GM21576 (cell line): ENCODE data around the gene CEACAM8.
"Not testable (repeated sequence)": the region's sequence is repeated elsewhere in the genome, so short reads cannot be mapped to it uniquely, and the experiment has no call there.

Experiments used
- ATAC-seq: cut with Tn5 transposase; IDR thresholded peaks from one replicate; pipeline ENCODE4 v1.9.1; 2021; ENCODE audit warnings: mild to moderate bottlenecking, moderate library complexity; ENCODE audit not compliant: unreplicated experiment

The CEACAM8 gene

DNA sequence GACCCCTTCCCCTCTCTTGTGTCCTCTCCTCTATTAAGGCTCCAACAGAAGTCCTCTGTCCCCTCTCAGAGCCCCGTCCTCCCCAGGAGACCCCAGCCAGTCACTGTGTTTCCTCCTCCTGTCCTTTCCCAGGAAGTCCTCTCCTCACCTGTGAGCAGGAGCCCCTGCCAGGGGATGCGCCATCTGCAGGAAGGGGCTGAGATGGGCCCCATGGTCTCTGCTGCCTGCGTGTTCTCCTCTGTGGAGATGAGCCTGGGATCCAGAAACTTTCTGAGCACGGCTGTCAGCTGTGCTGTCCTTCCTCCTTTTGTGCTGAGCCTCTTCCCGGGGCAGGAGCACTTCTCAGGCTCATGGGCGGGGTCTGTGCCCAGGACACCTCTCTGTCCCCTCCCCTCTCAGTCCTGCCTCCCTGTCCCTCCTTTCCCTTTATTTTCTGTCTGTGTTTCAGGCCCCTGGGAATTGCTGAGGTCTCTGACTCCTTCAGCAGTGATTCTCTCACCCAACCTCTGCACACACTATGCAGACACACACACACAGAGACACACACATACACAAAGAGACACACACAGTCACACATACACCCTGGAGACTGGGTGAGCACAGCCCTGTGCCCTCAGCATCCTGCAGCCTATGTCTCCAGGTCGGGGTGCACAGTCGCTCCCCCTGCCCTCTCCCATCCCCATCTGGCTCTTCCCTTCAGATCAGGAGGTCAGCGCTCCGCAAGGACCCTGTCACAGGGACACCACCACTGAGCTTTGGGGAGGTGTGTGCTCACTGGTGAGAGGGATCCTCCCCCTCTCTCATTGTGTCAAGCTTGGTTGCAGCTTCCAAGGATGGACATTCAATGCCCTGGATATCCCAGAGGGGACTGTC is at the start of gene CEACAM8:
Gene CEACAM8, minus strand, starts transcription at position 308 of the 873 bp plus-strand sequence. Its CDS starts 96 bp downstream, at position 212.
- no peak for ATAC-seq

DNA sequence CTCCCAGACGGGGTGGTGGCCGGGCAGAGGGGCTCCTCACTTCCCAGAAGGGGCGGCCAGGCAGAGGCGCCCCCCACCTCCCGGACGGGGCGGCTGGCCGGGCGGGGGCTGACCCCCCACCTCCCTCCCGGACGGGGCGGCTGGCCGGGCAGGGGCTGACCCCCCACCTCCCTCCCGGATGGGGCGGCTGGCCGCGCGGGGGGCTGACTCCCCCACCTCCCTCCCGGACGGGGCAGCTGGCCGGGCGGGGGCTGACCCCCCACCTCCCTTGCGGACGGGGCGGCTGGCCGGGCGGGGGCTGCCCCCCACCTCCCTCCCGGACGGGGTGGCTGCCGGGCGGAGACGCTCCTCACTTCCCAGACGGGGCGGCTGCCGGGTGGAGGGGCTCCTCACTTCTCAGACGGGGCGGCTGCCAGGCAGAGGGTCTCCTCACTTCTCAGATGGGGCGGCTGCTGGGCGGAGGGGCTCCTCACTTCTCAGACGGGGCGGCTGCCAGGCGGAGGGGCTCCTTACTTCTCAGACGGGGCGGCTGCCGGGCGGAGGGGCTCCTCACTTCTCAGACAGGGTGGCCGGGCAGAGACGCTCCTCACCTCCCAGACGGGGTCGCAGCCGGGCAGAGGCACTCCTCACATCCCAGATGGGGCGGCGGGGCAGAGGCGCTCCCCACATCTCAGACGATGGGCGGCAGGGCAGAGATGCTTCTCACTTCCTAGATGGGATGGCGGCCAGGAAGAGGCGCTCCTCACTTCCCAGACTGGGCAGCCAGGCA is 44.8 kb upstream of the CEACAM8 start:
- ATAC-seq = not testable (repeated sequence)

DNA sequence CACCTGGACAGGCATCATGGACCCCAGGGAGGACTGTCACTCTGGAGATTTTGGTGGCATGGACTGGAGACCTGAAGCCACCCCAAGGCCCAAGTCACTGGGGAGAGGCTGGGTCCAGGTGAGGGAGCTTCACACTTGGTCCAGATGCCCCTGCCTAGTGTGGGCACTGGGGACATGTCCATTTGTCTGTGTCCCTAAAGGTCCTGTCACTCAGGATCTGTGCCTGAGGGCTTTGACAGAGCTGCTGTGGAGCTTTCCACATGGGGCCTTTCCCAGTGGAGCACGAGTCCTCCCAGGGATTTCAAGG is 40.5 kb upstream of the CEACAM8 start:
- ATAC-seq = no peak

DNA sequence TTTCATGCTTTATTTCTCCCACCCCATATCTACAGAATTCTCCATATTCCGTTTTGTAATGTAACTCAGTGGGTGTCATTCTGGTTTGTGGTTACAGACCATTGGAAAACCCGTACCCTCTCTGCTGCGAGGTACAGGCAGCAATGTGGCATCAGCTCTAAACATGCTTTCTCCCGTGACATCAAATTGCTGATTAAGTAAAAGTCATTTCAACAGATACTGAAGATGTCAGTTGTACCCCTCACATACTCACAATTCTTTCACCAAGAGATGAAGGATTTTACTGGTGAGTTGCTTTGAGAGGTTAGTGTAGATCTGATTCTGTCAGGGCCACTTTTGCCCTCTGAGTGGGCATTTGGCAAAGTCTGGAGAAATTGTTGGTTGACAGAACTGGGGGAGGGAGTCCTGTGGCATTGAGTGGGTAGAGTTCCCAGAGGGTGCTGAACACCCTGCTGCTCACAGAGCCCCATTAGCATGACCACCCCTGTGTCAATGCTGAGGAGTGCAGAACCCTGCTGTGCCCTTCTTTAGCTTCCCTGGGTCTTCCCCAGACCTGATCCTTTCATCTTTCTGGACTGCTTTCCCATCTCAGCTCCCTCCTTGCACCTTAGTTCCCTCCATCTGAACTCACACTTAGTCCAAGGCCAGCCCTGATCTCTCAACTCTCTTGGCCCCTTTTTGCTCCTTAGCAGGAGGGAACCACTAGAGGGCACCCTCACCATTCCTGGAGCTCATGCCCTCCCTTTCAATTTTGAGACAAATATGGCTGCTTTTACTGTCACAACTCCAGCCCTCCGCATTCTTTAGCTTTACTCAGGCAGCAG is 39.9 kb upstream of the CEACAM8 start:
- no peak for ATAC-seq

DNA sequence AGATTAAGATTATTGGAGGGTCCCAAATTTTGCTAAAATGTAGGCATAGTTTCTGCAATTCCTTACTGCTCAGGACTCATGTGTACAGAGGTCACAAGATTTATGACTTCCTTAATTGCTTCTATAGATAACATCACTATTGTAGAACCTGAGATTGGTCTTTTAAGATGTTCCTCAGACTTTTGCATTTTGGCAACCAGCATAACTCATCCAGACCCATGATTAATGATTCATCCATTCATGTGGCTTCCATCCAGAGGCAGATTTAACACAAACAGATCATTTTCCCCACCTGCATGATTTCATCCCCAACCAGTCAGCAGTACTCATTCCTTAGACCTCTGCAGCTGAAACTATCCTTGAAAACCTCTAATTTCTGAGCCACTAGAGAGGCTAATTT is 34.5 kb upstream of the CEACAM8 start:
- no peak for ATAC-seq

DNA sequence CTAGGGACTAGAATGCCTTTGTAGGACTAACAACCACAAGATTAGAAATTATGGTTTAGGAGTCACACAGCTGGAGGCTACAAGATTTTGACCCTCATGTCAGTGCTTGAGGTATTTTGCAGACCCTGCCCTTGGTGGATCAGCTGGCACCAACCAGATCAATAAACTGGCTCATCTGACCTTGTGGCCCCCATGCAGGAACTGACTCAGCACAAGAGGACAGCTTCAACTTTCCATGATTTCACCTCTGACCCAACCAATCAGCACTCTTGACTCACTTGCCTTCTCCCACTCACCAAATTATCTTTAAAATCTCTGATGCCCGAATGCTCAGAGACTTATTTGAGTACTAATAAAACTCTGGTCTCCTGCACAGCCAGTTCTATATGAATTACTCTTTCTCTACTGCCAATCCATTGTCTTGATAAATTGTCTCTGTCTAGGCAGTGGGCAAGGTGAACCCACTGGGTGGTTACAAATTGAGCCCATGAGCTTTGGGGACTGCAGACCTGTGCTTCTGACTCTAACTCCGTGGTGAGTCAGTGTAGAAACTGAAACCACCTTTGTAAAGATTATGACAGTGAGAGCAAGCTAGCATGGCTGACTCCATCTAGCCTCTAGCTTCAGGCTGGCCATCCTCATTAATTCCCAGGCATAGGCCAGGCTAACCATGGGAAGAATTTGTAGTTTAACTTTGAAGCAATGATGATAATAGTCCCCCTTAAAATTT is 33.9 kb upstream of the CEACAM8 start:
- ATAC-seq = no peak

DNA sequence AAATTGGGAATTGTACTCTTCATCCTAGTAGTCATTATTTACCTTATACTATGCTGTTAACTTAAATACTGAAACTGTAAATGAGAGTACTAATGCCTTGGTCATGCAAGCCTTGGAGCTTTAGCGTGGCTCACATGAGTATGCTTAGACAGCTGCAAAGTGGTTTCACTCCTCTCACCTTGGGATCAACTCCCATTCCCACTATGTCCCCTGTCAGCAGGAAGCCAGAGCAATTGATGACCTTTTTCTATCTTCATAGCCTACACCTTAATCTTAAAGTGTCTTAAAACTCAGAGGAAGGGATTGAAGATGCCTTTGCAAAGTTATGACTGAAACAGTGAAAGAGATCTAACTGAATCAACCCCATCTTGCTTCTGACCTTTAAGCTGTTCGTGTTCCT is 33.2 kb upstream of the CEACAM8 start:
- ATAC-seq = no peak

DNA sequence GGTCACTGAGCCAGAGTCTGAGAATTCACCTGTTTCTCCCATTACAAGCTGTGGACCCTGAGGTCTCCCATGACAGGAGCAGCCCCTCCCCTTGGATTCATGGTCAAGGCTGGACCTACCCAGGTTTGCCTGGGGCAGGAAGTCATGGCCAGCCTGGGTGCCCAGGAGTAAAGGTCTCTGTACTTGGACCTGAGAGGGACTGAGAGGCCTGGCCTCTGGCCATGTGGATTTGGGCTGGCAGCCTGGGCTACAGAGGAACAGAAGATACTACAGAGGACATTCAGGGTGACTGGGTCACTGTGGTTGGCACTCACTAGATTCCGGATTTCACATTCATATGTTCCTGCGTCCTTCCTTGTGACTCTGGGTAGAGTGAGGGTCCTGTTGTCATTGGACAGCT is 31.5 kb upstream of the CEACAM8 start:
- no peak for ATAC-seq

DNA sequence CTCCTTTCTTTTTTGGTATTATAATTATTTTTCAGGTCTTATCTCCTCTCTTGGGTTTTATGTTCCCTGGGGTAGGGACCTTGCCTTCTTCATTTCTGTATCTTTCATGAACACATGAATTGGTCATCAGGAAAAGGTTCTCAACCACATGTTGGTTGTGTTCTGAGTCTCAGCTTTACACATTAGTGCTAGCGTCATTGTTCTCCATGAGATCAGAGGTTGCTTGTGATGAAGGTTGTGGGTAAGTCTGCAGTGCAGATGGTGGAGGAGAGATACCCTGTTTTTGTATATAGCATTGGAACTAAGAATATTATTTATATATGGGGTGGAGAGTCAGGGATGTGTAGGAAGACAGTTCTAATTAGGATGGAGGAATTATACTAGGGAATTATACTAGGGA is 24.5 kb upstream of the CEACAM8 start:
- no peak for ATAC-seq

DNA sequence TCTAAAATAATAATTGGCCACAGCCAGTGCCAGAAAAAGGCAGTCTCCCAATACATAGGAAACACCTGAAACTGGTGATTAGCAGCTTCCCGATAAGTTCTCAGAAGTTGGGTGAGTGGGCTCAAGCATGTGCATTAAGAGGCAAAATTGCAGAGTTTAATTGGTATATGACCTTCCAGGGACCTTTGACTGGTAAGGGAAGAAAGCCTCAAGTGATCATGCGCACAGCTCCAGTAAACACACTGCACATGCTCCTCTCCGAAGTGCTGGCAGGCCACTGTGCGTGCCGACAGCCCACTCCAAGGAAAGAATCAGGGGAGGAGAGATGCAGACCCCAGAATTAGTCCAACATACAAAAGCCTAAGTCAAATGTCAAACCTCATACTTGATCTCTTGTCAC is 18.9 kb upstream of the CEACAM8 start:
- no peak for ATAC-seq

DNA sequence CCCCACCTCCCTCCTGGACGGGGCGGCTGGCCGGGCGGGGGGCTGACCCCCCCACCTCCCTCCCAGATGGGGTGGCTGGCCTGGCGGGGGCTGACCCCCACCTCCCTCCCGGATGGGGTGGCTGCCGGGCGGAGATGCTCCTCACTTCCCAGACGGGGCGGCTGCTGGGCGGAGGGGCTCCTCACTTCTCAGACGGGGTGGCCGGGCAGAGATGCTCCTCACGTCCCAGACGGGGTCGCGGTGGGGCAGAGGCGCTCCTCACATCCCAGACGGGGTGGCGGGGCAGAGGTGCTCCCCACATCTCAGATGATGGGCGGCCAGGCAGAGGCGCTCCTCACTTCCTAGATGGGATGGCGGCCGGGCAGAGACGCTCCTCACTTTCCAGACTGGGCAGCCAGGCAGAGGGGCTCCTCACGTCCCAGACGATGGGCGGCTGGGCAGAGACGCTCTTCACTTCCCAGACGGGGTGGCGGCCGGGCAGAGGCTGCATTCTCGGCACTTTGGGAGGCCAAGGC is 15.7 kb upstream of the CEACAM8 start:
- not testable (repeated sequence) for ATAC-seq

DNA sequence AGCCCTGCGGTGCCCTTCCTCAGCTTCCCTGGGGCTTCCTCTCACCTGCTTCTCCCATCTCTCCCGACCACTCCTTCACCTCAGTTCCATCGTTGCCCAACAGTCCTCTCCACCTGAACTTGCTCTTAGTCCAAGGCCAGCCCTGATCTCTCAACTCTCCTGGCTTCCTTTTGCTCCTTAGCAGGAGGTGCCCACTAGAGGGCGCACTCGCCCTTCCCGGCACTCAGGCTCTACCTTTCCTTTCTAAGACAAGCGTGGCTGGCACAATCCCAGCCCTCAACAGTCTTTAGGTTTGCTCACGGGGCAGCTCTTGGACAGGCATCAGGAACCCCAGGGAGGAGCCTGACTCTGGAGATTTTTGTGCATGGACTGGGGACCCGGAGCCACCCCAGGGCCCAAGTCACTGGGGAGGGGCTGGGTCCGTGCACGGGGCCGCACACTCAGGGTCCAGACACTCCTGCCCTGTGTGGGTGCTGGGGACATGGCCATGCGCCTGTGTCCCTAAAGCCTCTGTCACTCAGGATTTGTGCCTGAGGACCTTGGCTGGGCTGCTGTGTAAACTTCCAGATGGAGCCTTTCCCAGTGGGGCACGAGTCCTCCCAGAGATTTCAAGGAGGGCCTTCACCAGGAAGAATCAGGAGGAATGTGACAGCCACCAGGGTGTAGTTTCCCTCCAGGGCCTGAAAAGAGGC is 12.1 kb upstream of the CEACAM8 start:
- ATAC-seq = no peak

DNA sequence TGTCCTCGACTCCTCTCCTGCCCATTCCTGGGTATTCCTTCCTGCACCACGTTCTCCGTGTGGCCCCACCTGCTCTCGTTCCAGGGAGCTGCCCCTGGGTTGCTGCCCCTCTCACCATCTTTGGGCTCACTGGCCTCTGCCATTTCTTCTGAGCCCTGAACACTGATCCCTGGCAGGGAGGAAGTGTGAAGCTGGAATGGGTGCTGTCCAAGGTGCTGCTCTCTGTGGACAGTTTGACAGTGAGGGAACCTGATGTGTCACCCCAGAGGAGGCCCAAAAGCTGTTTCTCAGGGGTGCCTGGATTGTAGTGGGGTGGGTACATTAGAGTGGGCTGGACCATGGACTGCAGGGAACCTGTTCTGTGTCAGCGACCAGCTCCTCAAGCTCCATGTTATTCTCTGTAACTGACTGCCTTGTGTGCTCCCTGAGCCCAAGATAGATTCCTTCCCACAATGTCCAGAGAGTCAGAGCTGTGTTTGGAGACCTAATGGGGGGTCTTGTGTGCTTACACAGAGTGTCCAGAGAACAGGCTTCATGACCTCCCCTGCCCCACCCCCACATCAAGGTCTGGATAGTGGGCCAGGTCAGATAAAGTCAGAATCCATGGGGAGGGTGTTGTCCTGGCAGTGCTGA is 7.2 kb upstream of the CEACAM8 start:
- ATAC-seq = no peak

DNA sequence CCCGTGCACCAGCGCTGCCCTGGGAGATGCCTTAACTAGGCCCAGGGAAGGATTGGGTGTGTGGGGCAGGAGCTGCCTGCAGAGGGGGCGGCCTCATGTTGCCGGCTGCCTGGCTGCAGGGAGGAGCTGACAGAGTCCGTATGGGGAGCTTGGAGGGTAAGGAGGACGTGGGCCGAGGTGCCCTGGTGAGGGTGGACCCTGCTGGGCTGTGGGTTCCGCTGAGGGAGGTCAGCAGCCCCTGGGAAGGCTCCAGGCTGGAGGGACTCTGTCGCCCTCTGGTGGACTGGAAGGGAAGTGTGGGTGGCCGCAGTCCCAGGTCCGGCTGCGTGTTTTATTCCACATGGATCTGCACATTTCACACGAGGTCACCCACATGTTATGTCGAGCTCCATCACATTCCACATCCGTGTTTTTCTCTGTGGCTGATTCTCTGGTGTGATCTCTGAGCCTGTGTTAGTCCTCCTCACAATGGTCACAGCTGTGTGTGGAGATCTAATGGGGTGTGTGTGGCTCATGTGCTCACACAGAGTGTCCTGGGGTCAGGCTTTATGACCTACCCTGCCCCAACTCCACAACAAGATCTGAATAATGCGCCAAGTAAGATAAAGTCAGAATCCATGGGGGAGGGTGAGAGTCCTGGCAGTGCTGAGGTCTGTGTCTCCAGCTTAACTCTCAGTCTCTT is 1.8 kb upstream of the CEACAM8 start:
- ATAC-seq = no peak

DNA sequence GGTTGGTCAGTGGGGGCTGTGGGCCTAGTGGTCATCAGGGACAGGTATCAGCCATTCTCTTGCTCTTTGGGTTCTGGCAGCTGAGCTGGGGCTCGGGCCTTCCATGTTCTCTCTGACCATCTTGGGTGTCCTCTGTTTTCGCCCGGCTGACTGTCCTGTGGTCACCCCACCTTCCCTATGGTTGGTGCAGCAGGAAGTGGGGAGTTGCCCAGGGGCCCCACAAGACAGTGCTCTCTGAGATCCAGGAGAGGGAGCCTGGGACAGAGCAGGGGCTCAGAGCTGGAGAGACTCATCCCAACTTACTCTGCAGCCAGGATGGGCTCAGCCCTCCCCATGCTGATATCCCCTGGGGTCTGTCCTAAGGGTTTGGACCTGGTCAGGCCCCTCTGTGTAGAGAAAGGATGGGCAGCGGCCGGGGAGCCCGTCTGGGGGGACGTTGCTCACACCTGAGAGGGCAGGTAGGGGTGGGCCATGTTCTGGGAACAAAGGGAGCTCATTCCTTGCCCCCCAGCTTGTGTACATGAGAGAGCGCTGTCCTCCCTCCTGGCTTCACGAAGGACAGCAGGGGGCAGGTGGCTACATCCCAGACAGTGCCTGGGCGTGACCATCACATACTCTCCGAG is 937 bp upstream of the CEACAM8 start:
- no peak for ATAC-seq

DNA sequence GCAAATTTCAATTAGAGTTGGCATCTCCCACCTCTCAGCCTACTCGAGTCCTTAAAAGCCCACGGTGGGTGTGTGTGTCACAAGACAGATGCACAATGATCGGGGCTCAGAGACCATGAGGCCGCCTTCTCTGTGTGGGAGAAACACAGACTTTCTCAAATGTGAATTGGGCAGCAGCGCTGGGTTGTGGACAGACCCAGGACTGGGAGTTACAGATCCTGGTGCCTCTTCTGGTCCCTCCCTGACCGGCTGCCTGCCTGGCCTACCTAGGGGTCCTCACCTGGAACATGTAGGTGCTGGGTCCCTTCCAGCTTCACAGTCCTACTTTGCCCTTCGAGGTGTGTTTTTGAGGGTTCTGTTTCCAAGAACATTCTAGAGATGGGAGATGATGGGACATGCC is 4.9 kb downstream of the CEACAM8 start:
- no peak for ATAC-seq

DNA sequence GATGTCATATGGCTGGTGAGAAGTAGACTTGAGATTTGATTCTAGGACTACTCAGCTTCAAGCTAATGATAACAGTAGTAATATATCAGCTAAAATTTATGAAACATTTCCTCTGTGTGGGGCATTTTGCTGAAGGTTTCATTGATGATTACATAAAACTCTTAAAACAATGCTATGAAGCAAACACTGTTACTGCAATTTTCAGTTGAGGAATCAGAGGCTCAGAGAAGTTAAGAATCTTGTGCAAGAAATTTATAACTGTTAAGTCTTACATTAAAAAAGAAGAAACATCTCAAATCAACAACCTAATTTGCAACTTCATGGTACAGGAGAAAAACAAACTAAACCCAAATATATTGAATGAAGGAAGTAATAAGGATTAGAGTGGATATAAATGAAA is 10.3 kb downstream of the CEACAM8 start:
- ATAC-seq = no peak

DNA sequence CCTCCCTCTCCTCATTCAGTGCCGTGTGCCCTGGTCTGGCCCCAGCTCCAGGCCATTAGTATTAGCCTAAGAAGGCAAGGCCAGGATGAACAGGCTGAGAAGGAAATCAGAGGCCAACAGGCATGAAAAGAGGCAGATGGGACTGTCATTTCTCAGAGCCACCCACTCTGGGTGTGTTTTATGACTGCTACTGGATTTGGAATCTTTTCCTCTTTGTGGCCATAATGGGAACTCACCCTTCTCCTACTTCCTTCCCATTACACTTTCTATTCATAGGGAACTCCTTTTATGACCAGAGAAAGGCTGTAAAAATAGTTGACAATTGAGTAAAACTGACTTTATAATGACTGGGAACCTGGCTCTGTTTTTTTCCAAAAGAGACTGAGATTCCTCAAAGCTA is 17.7 kb downstream of the CEACAM8 start:
- no peak for ATAC-seq

DNA sequence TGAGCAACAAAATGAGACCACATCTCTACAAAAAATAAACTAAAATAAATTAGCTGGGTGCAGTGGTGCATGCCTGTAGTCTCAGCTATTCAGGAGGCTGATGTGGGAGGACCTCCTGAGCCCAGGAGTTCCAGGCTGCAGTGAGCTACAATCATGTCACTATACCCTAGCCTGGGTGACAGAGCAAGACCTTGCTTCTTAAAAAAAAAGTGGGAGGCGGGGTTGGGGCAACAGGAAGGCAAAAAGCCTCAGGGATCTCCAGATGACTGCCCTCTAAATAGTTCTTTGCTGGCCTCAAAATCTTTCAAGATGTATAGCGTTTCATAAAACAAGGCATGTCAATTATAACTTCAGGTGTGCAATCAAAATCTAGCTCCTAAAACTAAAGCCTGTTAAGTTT is 18.5 kb downstream of the CEACAM8 start:
- no peak for ATAC-seq
